PC-3 (cell line): ENCODE data around the gene NOX3.

ENCODE experiments used
- CTCF ChIP-seq: fragments of 300-600 bp; sonication (generic); conservative IDR thresholded peaks from 2 replicates; pipeline ENCODE4 v1.5.1; 2017; ENCODE audit warnings: antibody characterized with exemption, low read depth, mild to moderate bottlenecking, low read length
- EZH2 ChIP-seq: fragments of 300-600 bp; sonication (generic); IDR thresholded peaks from one replicate; pipeline ENCODE4 v1.6.1; 2017; ENCODE audit warnings: antibody characterized with exemption, mild to moderate bottlenecking, low read length; ENCODE audit not compliant: unreplicated experiment
- EZH2phosphoT487 ChIP-seq: fragments of 300-600 bp; sonication (generic); IDR thresholded peaks from 2 replicates; pipeline ENCODE4 v1.6.1; 2018; ENCODE audit warnings: mild to moderate bottlenecking, antibody characterized with exemption, low read length, borderline replicate concordance

GRCh38 chr6:155419161-155419560 lies 36.5 kb downstream of the NOX3 start:
- TF ChIP-seq CTCF, result no peak
- TF ChIP-seq EZH2, result no peak
- TF ChIP-seq EZH2phosphoT487, result no peak
